Lower leg skin (tissue), 3 donors: Measurements from ENCODE around the gene WSB2.

Source experiments
- POLR2A ChIP-seq, 2 donors: fragments of 450-650 bp; IDR thresholded peaks; one replicate each; pipeline ENCODE4 v1.6.1; 2016 to 2017; ENCODE audit warnings: antibody characterized with exemption in 2 of 2, mild to moderate bottlenecking in 1 of 2, moderate library complexity in 1 of 2
- TF ChIP-seq, protein P1 (sequence below), 3 donors: fragments of 450-650 bp; IDR thresholded peaks; one replicate each; pipeline ENCODE4 v1.5.1; 2016; ENCODE audit warnings: antibody characterized with exemption in 3 of 3, mild to moderate bottlenecking in 3 of 3, moderate library complexity in 2 of 3

DNA sequence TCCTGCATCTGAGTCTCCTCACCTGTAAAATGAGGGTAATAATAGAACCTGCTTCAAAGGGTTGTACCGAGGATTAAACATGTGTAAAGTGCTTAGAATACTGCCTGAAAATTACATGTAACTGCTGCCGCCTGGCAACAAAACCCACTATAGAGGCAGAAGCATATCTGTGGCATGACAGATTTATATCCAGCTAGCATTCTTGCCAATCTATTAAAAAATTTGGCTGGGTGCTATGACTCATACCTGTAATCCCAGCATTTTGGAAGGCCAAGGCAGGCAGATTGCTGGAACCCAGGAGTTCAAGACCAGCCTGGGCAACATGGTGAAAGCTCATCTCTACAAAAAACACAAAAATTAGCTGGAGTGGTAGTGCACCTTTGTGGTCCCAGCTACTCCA lies 75.8 kb downstream of the WSB2 start:
- TF ChIP-seq, protein P1, sequence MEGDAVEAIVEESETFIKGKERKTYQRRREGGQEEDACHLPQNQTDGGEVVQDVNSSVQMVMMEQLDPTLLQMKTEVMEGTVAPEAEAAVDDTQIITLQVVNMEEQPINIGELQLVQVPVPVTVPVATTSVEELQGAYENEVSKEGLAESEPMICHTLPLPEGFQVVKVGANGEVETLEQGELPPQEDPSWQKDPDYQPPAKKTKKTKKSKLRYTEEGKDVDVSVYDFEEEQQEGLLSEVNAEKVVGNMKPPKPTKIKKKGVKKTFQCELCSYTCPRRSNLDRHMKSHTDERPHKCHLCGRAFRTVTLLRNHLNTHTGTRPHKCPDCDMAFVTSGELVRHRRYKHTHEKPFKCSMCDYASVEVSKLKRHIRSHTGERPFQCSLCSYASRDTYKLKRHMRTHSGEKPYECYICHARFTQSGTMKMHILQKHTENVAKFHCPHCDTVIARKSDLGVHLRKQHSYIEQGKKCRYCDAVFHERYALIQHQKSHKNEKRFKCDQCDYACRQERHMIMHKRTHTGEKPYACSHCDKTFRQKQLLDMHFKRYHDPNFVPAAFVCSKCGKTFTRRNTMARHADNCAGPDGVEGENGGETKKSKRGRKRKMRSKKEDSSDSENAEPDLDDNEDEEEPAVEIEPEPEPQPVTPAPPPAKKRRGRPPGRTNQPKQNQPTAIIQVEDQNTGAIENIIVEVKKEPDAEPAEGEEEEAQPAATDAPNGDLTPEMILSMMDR (IDR thresholded peaks at IDR 0.05) = no peak
- no peak for TF ChIP-seq POLR2A (IDR thresholded peaks at IDR 0.05)
